GM19023 (cell line): ENCODE measurements around the gene FAM228B.
"Not testable (repeated sequence)": the region's sequence is repeated elsewhere in the genome, so short reads cannot be mapped to it uniquely, and the experiment has no call there.

Source experiments
- ATAC-seq: cut with Tn5 transposase; IDR thresholded peaks from one replicate; pipeline ENCODE4 v1.9.1; 2021; ENCODE audit warnings: mild to moderate bottlenecking, moderate library complexity; ENCODE audit not compliant: unreplicated experiment

FAM228B gene

GRCh38 chr2:24123195-24123921 lies at the start of gene FAM228B, which contains the start of gene PFN4:
Gene FAM228B, plus strand, starts transcription at chr2:24123469. Its CDS starts 893 bp downstream, at chr2:24124362.
Gene PFN4, minus strand, starts transcription at chr2:24123334. Its CDS starts 799 bp downstream, at chr2:24122535.
- peak; percentile 90 for ATAC-seq

GRCh38 chr2:24073816-24074215 lies 49.5 kb upstream of the FAM228B start:
- no peak for ATAC-seq

GRCh38 chr2:24075259-24075658 lies 48.0 kb upstream of the FAM228B start:
- ATAC-seq = no peak

GRCh38 chr2:24075915-24076848 lies 47.1 kb upstream of the FAM228B start, which contains the start of gene SF3B6:
Gene SF3B6, minus strand, starts transcription at chr2:24076326. Its CDS starts 97 bp downstream, at chr2:24076229.
- ATAC-seq = peak; percentile 94

DNA sequence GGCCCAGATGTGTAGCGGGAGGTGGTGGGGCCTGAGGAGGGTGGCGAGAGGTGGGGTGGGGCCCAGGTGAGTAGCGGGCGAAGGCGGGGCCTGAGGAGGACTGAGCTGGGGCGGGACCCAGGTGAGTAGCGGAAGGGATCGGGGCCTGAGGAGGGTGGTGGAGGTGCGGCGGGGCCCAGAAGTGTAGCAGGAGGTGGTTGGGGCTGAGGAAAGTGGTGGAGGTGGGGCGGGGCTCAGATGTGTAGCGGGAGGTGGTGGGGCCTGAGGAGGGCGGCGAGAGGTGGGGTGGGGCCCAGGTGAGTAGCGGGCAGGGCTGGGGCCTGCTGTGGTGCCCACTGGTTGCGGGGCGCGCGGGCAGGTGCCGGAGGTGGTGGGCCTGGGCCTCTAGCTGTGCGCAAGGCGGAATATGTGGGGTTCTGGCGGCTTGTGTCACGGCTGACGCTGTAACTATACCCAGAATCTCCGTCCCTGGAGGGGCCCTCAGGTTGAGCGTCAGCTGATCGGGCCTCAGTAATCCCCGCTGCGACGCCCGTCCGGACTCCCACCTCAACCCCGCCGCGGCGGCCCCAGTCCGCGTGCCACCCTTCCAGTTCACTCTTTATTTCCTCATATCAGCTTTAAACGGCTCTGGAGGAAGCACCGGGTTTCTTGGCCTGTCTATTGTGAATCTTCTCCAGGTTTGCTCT lies 46.3 kb upstream of the FAM228B start:
- peak; percentile 3 for ATAC-seq

GRCh38 chr2:24077535-24077877 lies 45.8 kb upstream of the FAM228B start:
- no peak for ATAC-seq

- ATAC-seq = no peak
These were observed 45.4 kb upstream of the FAM228B start for GRCh38 chr2:24077879-24078278.

DNA sequence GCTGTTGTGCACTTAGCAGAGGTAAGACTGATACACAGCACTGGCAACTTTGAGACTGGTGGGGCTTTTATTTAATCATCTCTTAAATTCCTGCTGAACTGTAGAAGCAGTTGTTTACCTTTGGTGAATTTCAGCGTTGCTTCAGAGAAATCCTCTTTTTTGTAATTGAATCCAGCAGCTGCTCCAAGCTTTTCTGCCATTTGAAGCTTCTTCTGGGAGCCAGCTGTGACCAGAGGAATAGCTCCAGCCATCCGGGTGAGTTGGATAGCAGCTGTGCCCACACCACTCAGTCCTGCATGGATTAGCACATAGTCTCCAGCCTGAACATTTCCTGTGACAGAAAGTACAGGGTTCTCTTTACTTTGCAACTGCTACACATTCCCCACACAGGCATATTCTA lies 42.6 kb upstream of the FAM228B start:
- ATAC-seq = no peak

DNA sequence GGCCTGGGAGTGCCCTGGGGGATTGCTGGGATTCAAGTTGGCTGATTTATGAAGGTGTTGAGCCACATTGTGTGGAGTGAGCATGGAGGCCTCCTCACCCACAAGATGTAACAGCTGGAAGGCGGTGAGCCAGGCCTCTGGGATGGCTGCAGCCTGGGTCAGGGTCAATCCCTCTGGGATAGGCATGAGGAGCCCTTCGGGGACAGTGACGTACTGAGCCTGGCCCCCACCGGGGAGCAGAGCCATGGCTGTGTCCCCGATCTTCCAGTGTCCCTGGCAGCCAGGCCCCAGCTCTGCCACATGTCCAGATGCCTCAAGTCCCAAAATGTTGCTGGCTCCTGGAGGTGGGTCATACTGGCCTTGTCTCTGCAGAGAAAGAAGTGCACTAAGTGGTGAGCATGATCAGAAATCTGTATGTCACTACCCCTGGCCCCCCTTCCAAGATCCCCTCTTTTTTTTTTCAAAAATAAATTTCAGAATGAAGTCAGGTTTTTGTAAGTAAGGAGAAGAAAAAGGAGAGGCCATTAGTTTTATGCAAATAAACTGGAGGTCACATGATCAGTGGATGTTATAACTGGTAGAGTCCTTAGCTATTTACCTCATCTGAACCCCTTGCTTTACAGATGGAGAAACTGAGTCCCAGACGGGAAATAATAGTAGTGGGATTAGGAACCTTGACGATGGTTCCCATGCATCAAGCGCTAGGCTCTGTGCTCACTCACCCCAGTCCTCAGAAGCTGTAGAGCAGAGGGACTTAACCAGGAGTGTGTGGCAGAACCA lies 40.3 kb upstream of the FAM228B start:
- no peak for ATAC-seq

DNA sequence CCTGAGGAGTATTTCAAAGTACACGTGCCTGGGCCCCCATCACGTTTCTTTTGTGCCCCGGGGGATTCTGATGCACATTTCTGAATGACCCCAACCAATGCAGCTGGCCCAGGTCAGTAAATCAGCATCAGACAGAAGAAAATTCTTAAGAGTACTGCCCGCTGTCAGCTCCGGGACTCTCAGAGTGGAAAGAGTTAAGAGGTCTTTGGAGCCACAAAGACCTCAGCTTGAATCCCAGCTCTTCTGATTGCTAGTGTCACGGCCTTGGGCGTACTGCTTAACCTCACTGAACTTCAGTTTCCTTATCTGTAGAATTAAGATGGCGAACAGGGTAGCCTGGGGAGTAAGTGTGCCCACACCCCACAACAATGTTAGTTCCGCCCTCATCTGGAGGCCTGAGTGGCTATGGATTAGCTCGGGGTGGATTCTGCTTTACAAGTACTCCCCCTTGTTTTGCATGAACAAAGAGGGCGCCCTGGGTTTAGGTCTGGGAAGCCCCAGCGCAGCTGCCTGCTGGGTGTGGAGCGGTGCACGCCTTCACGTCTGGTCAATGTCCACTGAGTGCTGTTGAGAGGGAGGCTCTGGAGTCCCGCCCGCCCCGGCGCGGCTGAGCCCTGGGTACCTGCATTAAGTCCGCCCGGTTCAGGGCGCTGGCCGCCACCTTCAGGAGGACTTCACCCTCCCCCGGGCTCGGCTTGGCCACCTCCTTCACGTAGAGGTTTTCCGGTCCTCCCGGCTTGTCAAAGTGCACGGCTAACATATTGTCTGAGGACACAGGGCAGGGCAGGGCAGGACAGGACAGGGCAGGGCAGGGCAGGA lies 39.5 kb upstream of the FAM228B start:
- peak; percentile 72 for ATAC-seq

- ATAC-seq = peak; percentile 86
These were observed 38.7 kb upstream of the FAM228B start, which contains the start of gene TP53I3 for GRCh38 chr2:24084386-24085199. Gene TP53I3, minus strand, starts transcription at chr2:24084834. Its CDS starts 508 bp downstream, at chr2:24084326.

GRCh38 chr2:24085200-24085489 lies 38.1 kb upstream of the FAM228B start:
- no peak for ATAC-seq

- no peak for ATAC-seq
These were observed 37.0 kb upstream of the FAM228B start for GRCh38 chr2:24086241-24086640.

DNA sequence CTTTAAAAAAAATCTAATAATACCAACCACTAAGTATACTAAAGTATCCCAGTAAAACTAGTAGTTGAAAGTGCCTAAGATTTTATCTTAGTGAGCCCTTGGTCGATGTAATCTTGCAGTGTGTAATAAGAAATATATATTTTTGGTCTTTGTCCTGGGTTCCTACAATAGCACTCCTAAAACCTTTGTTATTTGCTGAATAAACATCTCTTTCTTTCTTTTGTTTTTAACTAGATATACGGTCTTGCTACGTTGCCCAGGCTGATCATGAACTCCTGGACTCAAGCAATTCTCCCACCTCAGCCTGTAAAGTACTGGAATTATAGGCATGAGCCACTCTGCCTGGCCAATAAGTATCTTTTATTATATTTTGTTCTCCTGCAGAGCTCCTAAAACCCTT lies 36.2 kb upstream of the FAM228B start:
- no peak for ATAC-seq

- no peak for ATAC-seq
These were observed 34.4 kb upstream of the FAM228B start for GRCh38 chr2:24088821-24089359.

DNA sequence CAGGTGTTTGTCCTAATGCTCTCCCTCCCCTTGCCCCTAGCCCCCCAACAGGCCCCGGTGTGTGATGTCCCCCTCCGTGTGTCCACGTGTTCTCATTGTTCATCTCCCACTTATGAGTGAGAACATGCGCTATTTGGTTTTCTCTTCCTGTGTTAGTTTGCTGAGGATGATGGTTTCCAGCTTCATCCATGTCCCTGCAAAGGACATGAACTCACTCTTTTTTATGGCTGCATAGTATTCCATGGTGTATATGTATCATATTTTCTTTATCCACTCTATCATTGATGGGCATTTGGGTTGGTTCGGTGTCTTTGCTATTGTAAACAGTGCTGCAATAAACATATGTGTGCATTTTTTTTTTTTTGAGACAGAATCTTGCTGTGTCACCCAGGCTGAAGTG lies 30.0 kb upstream of the FAM228B start:
- ATAC-seq = not testable (repeated sequence)

- not testable (repeated sequence) for ATAC-seq
These were observed 28.0 kb upstream of the FAM228B start for GRCh38 chr2:24095171-24095677.

GRCh38 chr2:24100732-24101131 lies 22.5 kb upstream of the FAM228B start:
- not testable (repeated sequence) for ATAC-seq
